T-helper 2 cell (primary cell): Measurements from ENCODE around the gene WNT10A.

ENCODE experiments used
- DNase-seq, 5 experiments: peaks; one replicate each; pipeline versions ENCODE4 v3.0.0 to v3.0.0-alpha.2; 2012 to 2022

Gene WNT10A

GRCh38 chr2:218877331-218877730 is 3.3 kb upstream of the WNT10A start:
- DNase-seq, result no peak

GRCh38 chr2:218877891-218878290 is 2.8 kb upstream of the WNT10A start:
- no peak for DNase-seq

DNA sequence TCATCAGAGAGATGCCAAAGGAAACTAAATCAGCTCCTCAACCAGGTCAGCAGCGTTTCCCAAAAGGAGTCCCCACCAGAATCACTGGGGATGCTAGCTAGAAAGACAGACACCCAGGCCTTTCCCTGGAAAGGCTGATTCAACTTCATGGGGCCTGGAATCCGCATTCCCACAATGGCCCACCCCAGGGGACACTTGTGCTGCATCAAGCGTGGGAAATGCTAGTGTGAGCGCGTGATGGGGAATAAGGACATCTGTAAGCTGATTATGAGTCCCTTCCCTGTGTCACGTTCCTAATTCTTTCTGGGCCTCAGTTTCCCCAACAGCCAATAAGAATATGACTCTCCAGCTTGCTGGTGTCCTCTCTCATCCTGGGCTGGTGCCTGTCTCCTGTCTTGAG is 2.2 kb upstream of the WNT10A start:
- no peak for DNase-seq

GRCh38 chr2:218878926-218879761 is 1.5 kb upstream of the WNT10A start:
- no peak for DNase-seq

- no peak for DNase-seq
These were observed 913 bp upstream of the WNT10A start for GRCh38 chr2:218879776-218880101.

- DNase-seq, result no peak
These were observed 375 bp downstream of the WNT10A start for GRCh38 chr2:218880859-218881594.

GRCh38 chr2:218881744-218882460 is 1.2 kb downstream of the WNT10A start:
- no peak for DNase-seq

DNA sequence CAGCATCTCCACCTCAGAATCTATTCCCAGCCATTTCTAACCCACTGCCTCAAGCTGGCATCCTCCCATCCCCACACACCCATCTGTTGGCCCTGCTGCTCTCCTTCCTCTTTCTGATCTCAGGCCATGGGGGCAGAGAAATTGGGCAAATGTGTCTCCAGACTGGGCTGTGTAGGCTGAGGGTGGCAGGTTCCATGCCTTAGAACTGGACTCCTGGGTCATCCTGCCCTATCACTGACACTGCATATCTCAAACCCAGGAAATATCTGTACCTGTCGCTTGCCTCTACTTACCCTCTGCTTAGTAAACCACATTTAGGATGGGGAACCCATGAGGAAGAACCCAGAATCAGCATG is 1.8 kb downstream of the WNT10A start:
- no peak for DNase-seq

DNA sequence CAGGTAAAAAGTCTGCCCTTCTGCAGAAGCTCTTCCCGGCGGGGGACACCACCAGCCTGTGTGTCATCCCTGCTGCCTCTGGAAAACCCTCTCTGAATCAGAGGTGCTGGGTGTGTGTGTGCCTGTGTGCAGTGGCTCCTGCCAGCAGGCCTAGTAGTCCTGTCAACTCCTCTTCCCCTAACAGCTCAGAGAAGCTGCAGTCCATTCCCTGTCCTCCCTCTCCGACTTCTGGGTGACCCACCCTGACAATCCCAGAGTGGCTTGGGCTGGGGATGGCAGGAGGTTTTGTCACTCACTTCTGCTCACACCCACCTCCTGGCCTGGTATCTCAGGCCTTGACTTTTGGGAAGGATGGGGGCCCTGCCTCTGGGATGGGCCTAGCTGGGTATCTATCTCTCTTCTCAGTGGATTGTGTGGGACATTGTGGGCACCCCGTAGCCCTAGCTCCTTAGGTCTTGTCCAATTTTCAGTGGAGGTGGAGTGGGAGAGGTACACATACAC is 2.3 kb downstream of the WNT10A start:
- no peak for DNase-seq

DNA sequence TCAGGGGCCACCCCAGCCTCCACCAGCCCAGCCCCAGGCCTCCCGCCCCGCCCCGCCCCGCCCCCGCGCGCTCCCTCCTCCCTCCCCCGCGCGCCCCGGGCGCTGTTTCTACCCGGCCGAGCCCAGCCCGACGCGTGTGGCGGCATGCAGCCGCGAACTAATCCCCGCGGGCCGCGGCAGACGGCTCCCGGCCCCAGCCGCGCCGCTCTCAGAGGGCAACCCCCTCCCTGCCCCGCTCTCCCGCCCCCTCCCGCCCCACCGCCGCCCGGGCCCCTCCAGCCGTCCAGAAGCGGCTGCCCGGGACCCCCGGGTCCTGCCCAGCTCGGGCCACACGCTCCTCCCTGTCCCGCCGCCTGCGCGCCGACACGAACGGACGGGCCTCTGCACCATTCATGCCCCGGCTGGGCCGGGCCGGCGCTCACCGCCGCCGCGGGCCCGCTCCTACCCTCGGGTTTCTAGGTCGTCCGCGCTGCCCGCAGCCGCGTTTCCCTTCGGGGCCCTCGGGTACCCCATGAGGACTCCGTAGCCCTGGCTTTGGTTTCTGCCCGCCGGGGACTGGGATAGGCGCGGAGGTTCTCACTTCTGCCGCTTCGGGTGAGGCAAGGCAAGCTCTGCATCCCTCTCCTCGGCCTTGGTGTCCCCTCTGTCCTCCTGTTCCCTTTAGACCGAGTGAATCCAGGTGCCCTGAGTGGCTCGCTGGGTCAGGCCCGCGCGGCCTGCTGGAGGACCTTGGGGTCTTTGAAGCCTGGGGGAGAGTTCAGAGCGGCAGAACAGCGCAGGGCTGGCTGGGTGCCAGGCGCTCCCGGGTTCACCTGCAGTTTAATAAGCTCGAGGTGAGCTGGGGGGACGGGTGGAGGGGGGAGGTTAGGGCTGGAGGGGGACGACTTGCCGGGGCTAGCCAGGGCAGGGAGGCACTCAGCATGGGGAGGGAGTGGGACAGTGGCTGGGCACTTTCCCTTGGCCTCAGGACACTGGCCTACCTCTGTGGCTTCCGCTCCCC is 3.1 kb downstream of the WNT10A start:
- DNase-seq, result peak in 3 of 5 experiments; percentile 23 to 39 (median 39)

DNA sequence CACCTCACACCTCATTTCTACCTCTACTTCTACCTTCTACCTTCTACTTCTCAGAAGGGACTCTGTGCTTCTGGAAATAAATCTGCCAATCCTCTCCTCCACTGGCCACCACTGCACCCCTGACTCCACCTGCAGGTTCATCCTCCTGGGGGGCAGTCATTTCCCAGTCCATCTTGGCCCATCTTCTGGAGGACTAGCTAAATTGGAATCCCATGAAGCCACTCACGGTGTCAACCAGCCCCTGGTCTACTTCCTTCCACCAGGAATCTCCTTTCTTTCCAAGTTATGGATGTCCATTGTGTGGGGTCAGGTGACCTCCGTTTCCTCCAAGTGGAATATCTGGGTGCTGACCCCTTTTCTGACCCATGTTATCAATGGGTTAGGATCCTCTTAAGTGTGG is 3.9 kb downstream of the WNT10A start:
- DNase-seq, result no peak

DNA sequence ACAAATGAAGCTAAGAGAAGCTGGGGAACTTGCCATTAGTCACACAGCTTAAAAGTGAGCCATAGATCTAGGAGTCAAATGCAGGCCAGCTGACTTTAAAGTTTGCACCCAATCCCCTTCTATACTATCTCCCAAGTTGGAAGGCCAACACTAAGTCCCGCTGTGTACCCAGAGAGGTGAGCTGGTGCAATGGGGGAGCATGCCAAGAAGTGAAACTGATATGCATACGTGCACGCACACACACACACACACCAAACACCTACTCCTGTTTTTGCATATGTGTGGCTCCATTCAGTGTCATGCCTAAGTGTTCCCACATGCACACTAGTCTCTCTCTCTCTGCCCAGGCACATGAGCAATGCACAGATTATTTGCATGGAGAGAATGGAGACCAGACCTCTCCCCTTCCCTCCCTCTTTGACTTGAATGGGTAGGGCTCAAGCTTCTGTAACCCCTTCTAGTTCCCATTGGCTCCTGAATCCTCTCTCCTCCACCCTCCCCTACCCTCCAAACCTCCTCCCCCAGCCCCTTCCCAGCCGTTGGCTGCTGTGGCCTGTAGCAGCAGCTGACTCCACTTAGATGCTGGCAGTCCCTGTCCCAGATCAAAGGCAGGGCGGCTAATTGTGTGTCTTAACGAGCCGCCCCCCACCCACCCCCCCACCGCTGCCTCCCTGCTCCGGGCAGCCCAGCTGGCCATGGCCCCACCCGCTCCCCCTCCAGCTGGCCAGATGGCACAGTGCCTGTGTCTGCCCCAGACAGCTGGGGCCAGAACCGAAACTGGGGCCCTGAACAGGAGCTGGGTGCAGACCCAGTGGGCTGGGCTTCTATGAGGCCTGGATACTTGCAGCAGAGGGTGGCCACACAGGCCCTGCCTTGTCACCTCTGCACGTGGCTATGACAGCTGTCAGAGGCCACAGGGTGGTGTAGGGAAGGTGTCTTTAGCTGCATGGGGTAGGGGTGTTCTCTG is 5.6 kb downstream of the WNT10A start:
- no peak for DNase-seq

DNA sequence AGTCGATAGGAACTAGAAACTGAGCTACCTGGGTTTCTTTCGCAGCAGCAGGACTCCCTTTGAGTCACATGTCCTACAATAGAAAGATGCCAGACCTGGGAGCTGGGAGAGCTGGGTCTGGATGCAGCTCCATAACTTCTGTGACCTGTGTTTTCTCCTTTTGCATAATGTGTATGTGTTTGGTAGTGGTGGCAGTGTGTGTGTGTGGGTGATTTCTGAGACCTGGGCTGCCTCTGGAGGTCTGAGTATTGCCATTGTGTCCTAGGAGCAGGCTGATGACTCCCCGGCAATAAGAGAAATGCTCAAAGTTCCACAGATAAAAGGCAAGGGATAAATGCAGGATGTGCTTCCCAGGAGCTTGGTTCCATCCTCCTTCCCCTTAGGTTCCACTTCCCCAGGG is 6.4 kb downstream of the WNT10A start:
- no peak for DNase-seq

GRCh38 chr2:218888341-218888740 is 7.7 kb downstream of the WNT10A start:
- no peak for DNase-seq

DNA sequence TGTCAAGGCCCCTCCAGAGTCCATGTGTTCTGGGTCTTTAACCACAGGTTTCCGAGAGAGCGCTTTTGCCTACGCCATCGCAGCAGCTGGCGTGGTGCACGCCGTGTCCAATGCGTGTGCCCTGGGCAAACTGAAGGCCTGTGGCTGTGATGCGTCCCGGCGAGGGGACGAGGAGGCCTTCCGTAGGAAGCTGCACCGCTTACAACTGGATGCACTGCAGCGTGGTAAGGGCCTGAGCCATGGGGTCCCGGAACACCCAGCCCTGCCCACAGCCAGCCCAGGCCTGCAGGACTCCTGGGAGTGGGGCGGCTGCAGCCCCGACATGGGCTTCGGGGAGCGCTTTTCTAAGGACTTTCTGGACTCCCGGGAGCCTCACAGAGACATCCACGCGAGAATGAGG is 9.3 kb downstream of the WNT10A start:
- DNase-seq, result no peak

GRCh38 chr2:218890369-218890768 is 9.7 kb downstream of the WNT10A start:
- no peak for DNase-seq

DNA sequence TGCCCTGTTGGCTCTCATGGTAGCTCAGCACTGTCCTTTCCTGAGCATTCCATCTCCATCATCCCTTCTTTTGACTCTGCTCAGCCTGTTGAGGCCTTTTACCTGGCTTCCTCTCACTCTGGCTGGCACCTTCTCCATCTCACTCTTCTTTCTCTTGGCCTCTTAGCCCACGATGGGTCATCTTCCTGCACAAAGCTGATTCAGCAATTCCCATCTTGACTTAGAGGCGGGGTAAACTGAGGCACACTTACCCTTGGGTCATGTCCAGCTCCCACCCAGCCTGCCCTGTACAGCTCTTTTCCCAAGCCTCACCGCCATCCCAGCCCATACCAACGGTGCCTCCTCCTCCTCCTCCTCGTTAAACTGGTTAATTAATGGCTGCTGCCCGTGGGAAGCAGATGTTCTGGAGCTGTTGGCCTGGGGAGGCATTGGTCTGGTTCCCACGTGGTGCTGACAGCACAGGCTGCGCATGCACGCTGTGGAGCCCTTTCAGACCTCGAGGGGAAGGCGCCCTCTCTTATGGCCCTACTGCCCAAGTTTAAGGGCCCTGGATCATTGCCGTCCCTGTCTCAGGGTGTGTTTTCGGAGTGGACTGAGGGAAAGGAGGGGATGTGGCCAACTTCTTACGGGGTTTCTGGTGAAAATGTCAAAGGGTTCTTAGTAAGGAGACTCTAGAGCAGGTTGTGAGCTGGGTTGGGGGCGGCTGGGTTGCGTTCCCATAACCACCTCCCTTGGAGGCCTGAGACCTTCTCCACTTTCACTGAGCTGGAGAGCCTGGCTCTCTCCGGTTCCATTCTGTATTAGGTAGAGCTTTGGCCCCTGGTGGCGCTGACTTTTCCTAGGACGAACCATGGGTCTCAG is 10.9 kb downstream of the WNT10A start:
- DNase-seq, result no peak

- DNase-seq, result peak; percentile 76 to 95 (median 84)
These were observed 12.2 kb downstream of the WNT10A start for GRCh38 chr2:218892693-218893348.
